Middle frontal gyrus (tissue), 1 donor: ENCODE results near the gene GLI2.

Source experiments
- DNase-seq: peaks from one replicate; pipeline ENCODE4 v3.0.0-alpha.2; 2015; ENCODE audit warnings: low spot score; ENCODE audit errors: extremely low spot score

GLI2 gene

GRCh38 chr2:120712180-120712681 lies 23.4 kb upstream of the GLI2 start:
- no peak for DNase-seq

- no peak for DNase-seq
Measured at GRCh38 chr2:120715353-120715752, 20.3 kb upstream of the GLI2 start.

- no peak for DNase-seq
Measured at GRCh38 chr2:120715941-120716340, 19.7 kb upstream of the GLI2 start.

GRCh38 chr2:120716641-120717585 lies 18.8 kb upstream of the GLI2 start:
- no peak for DNase-seq

- no peak for DNase-seq
Measured at GRCh38 chr2:120719491-120719890, 16.2 kb upstream of the GLI2 start.

- no peak for DNase-seq
Measured at GRCh38 chr2:120720231-120720630, 15.4 kb upstream of the GLI2 start.

GRCh38 chr2:120720746-120721375 lies 14.8 kb upstream of the GLI2 start:
- no peak for DNase-seq

GRCh38 chr2:120722246-120722567 lies 13.5 kb upstream of the GLI2 start:
- no peak for DNase-seq

- DNase-seq, result no peak
Measured at GRCh38 chr2:120722568-120723421, 12.9 kb upstream of the GLI2 start.

- DNase-seq, result no peak
Measured at GRCh38 chr2:120726245-120726644, 9.4 kb upstream of the GLI2 start.

GRCh38 chr2:120729406-120730399 lies 6.0 kb upstream of the GLI2 start:
- no peak for DNase-seq

- DNase-seq, result no peak
Measured at GRCh38 chr2:120731175-120731574, 4.5 kb upstream of the GLI2 start.

GRCh38 chr2:120732506-120733237 lies 3.0 kb upstream of the GLI2 start:
- no peak for DNase-seq

- DNase-seq, result no peak
Measured at GRCh38 chr2:120733238-120733932, 2.3 kb upstream of the GLI2 start.

- no peak for DNase-seq
Measured at GRCh38 chr2:120734930-120735651, 577 bp upstream of the GLI2 start.

- no peak for DNase-seq
Measured at GRCh38 chr2:120736202-120736623, 545 bp downstream of the GLI2 start.

GRCh38 chr2:120736624-120737339 lies 1.1 kb downstream of the GLI2 start:
- no peak for DNase-seq
